Measurements from ENCODE around the gene DGLUCY.
"Not testable (repeated sequence)": the region's sequence is repeated elsewhere in the genome, so short reads cannot be mapped to it uniquely, and the experiment has no call there.

DGLUCY gene

DNA sequence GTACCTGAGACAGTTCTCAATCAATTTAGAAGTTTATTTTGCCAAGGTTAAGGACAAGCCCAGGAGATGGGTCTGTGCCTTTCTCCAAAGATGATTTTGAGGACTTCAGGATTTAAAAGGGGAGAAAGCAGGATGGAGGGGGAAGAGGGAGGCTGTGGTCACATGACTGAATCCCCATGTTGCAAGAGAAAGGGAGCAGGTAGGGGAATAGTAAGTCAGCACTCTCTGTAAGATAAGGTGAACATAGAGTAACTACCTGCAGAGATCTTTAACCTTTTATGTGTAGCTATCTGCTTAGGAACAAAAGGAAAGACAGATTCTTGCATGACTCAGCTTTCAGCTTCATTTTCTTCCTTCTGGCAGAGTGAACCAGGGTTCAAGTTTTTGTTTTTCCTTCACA is 25.9 kb downstream of the DGLUCY start:
- DNase-seq: no peak

DNA sequence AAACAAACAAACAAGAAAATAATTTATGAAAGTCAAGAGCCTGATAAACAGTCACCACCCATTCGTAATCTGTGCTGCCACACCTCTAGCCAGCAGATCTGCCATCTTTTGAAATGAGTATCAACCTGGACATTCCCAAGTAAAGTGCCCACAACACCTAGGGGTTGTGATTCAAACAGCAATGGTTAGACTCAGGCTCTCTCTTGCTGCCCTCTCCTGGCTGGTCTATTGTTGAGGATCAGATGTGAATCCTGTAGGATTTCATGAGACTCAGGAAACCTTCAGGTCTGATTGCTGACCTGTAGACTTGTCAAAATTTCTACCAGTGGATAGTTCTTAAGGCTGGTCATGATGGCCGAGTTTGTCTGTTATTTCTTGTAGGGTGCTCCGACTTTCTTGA is 26.8 kb downstream of the DGLUCY start:
- DNase-seq: no peak

DNA sequence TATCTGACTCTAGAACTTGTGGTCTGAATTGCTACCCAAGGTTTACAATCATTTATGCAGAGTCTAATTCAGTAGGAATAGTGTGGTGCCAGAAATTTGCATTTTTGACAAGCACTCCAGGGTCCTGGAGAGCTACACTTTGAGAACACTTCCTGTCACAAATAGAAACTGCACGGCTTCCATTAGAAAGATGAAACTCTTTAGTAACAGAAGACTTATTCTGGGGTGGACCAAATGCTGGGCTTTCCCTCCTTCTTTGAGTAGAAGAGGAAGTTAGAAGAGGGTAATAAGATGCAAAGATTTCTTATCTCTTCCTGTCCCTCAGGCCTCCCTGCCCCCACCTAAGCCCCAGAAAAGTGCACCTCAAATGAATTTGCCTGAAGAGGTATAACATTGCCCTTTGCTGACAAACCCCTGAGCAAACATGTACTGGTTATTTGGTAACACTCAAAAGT is 28.4 kb downstream of the DGLUCY start:
- DNase-seq: no peak

DNA sequence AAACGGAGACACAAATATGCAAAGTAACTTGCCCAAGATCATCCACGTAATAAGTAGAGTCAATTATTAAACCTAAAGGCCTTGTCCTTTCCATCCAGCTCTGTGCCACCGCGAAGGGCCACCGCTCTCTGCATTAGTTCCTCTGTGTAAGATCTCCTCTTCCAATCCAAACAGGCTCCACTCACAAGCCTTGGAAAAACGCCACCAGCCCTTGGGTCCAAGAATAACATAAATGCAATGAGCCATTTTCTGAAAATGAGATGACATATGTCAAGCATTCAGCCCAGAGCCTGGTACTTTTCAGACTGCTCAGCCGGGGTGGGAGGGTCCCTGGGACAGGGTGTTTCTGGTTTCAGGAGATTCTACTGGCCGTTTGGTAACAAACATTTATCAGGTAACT is 30.0 kb downstream of the DGLUCY start:
- no peak for DNase-seq

DNA sequence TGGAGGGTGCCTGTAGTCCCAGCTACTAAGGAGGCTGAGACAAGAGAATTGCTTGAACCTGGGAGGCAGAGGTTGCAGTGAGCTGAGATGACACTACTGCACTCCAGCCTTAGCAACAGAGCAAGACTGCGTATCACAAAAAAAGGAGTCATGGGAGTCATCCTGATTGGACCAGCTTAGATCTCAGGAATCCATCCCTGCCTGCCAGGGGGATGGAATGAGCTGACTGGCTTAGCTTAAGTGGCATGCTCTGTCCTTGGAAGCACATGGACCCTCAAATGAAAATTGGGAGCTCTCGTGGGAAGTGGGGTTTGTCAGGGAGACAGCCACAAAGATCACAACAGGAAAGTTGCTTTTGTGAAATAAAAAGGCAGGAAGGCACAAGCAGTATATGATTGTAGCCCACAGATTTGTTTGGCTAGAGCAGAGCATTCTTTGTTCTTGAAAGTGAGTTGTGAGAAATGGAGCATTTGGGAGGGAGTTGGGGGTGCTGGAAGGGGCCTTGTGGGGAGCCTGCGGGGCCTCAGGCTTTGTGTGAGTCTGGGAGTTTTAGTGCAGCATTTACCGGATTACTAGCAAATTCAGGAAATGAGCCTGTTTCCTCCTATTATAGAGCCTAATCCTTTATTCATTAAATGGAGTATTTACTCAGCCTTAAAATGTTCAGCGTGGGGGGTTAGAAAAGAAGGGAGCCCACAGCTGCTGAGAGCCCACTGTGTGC is 30.7 kb downstream of the DGLUCY start:
- no peak for DNase-seq

DNA sequence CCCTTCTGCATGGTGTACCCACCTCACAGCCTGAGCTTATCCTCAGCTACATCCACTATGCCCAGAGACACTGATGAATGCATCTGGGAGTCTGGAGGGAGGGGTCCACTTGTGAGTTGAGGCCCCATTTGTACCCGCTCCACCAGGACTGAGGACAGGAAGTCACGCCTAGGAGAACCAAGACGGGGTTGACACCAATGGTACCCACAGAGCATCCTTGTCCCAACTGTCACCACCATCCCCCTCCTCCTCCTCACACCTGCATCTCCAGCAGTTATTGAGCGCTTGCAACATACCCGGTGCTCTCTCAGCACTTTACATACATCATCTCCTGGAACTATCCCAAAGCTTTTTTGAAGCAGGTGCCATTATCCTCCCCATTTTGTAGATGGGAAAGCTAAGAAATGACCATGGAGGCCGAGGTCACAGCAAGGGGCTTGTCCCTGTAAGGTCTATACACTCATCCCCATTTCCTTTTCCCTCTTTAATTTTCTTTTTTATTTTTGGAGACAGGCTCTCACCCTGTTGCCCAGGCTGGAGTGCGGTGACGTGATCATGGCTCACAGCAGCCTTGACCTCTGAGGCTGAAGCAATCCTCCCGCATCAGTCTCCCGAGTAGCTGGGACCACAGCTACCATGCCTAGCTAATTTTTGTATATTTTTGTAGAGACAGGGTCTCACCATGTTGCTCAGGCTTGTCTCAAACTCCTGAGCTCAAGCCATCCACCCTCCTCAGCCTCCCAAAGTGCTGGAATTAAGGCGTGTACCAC is 31.7 kb downstream of the DGLUCY start:
- DNase-seq: no peak

DNA sequence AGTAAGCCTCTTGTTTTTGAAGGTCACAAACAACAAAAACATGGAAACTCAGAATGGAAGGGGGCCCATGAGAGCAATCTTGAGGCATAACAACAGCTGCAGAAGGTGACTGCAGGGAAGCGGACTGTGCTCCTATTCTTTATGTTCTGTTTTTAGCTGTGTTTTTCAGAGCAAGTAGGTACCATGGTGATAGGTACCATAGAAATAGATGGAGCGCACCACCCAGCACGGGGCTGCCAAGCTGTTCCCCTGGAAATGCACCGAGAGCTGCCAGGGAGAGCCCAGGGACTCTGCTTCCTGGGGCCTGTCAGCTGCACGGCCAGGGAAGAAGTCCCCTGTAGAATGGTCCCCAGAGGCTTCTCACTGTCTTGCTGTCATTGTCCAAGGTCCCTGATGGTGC is 32.8 kb downstream of the DGLUCY start:
- no peak for DNase-seq

DNA sequence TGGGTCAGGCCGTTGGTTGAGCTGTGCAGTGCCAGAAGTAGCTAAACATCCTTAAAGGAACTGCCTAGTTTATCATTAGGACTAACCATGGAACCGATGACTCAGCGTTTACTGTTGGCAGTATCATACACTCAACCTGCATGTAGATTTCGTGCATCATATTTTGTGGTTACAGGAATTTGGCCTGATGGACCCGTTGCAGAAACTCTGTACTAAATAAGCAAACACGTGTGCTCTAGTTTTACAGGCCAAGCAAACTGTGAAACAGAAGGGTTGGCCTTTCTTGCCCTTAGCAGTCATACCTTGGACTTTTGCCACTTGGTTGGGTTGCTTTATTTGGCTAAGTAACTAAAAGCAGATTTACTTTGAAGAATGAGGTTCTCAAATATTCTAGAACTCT is 35.6 kb downstream of the DGLUCY start:
- DNase-seq: no peak

DNA sequence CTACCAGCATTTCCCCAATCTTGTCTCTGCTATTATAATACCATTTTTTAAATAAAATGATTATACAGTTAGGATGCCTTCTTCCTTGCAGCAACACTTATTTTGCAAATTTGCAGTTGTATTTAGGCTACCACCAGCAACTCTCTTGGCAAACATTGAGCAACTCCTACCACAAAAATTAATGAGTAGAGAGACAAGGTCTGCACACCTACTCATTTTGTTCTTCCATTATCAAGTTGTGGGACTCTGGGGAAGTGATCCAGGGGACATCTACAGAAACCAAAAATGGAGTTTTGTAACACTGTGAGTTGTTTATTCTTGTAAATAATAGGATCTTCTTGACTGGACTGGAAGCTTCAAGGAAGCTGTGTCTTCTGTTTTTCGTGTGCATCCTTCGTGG is 38.6 kb downstream of the DGLUCY start:
- no peak for DNase-seq

DNA sequence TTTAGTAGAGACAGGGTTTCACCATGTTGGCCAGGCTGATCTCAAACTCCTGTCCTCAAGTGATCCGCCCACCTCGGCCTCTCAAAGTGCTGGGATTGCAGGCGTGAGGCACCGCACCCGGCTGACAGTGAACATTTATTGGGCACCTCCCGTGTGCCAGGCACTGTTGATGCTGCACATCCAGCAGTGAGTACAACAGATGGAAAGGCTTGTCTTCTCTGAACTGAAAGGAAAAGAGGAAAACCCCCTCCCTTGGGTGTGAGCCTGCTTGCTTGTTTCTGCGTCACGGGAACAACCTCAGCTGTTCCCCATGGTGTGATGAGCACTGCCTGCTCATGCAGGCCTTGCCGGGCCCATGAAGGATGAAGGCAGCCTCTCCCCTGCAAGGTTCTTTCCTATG is 39.5 kb downstream of the DGLUCY start:
- DNase-seq: no peak

DNA sequence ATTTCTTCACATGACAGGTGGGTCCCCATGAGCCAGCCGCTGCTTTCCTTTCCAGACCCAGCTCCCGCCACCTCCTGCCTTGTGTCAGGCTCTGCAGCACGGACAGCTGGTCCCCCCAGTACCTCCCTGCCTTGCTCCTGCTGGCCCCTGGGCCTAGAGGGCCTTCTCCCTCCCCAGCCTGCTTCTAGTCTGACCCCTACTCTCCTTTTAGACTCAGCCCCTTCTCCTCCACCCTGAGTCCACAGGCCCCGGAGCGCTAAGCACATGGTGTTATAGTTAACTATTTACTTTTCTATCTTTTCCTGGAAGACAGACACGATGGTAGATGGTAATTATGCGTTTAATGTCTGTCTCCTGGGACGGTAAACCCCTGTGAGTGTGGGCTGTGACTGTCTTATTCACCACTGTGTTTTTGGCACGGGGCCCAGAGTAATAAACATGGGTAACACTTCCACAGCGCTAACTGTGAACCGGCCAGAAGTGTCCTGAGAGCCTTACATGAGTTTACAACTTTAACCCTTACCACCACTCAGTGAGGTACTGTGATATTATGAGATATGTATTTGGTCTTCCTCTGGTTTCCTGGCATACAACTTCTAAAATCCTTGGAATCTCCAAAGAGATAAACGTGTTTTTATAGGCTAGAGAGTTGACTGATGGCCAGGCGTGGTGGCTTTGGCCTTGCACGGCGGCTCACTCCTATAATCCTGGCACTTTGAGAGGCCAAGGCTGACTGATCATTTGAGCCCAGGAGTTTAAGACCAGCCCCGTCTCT is 41.2 kb downstream of the DGLUCY start:
- DNase-seq: no peak

DNA sequence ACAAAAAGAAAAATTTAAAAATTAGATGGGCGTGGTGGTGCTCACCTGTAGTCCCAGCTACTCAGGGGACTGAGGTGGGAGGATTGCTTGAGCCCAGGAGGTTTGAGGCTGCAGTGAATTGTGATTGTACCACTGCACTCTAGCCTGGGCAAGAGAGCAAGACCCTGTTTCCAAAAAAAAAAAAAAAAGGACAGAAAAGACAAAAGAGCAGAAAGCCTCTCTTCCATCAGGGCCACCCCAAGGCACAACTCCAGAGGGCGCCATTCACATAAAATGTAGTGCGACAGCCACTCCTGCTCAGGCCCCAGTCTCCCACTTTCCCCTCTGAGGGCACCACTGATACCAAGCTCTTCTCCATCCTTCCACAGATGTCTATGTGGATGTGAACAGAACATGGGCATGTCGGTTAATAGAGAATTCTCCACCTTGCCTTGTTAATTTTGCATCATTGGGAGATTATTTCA is 41.8 kb downstream of the DGLUCY start:
- no peak for DNase-seq

DNA sequence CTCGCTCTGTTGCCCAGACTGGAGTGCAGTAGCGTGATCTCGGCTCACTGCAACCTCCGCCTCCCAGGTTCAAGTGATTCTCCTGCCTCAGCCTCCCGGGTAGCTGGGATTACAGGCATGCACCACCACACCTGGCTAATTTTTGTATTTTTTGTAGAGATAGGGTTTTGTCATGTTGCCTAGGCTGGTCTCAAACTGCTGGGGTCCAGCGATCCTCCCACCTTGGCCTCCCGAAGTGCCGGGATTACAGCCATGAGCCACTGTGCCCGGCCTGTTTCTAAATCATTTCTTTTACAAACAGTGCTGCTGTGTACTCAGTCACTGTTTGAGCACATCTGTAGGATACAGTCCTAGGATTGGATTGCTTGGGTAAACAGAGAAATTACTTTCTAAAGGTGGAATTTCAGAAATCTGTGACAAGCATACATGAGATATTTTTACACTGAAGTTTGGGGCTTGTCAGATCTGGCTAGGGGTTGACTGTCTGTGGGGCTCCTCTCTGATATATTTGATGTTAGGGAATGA is 42.3 kb downstream of the DGLUCY start:
- DNase-seq: not testable (repeated sequence)

DNA sequence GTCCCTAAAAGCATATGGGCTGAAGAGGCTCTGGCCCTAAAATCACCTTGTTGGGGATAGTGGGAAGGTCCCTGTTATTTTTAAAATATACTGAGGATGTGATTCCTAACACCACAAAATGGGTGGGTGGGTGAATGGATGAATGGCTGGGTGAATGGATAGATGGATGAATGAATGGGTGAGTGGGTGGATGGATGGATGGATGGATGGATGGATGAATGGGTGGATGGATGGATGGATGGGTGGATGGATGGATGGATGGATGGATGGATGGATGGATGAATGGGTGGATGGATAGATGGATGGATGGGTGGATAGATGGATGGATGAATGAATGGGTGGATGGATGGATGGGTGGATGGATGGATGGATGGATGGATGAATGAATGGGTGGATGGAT is 43.0 kb downstream of the DGLUCY start:
- not testable (repeated sequence) for DNase-seq

DNA sequence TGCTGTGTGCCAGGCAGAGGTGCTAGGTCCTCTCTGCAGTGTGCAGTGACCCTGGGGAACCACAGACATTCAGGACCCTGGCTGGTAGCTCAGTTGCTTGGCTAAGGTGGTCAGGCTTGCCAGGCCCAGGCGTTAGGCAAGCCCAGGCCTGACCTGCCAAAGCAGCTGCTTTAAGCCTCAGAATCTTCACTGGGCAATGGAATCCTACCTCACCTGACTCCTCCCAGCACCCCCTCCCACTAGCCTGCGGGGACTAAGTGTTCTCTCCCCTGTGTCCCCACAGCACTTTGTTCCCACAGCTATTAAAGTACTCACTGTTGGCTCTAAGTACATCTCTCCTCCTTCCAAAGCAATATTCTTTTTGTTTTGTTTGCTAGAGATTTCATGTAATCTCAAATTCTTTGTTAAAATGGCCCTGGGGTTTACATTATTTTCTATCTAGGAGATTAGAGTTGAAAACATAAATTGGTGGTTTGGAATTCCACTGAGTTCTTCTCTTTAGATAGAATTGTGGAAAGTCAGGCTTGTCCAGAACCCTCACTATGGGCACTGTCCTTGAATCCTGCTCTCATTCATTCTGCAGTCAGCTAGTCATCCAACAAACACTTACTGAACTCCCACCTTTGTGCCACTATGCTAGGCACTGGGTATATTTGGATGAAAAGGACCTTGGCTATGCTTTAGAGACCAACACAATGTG is 44.4 kb downstream of the DGLUCY start:
- DNase-seq: no peak

DNA sequence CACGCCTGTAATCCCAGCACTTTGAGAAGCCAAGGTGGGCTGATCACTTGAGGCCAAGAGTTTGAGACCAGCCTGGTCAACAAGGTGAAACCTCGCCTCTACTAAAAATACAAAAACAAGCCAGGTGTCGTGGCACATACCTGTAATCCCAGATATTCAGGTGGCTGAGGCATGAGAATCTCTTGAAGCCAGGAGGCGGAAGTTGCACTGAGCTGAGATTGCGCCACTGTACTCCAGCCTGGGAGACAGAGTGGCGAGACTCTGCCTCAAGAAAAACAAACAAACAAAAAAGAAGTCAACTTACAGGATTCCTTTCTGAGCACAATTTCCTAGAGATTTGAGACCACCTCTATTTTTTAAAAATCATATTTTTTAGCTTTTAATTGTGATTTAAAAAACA is 45.3 kb downstream of the DGLUCY start:
- DNase-seq: no peak

DNA sequence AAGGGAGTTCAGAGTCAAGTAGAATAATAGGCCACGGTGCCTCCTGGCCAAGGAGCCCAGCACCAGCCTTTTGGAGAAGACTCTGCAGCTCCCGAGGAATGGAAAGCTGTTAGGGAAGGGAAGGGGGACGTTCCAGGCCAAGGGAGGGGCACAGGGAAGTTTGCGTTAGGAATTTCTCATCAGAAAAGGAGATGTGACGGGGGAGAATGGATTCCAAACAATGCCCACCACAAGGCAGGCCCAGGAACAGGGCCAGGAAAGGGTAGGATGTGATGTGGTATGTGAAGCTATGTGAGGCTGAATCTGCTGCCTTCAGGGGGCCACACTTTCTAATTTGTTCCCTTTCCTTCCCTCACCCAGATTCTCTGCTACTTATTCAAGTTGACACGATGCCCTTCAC is 46.0 kb downstream of the DGLUCY start:
- no peak for DNase-seq

DNA sequence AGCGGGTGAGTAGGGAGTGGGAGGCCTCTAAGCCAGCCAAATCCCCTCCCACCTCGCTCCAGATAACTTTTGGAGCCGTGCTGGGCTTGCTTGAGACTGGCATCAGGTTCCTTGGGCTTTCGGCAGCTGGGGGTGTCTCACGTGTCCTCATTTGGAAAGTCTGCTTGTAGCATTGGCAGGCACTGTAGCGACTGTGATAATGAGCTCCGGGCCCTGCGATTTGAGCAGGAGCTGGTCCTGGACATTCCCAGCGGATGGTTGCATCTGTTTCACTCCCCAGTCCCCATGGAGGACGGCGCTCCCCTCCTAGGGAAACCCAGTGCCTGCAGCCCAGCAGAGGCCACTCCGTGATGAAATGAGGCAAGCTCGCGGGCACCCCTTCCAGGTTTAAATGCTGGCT is 49.4 kb downstream of the DGLUCY start:
- DNase-seq: no peak

DNA sequence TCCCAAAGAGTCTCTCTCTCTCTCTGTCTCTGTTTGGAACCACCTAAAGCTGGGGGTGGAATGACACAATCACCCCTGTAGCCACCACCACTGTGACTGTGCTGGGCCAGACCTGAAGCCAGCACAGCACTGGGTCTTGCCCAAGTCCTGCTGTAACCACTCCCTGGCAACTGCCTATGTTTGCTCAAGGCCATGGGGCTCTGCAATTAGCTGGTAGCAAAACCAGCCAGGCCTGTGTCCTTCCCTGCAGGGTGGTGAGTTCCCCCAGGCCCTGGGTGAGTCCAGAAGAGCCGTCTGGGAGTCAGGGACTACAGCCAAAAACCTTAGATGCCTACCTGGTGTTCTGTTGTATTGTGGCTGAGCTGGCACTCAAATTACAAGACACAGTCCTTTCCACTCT is 50.8 kb downstream of the DGLUCY start:
- DNase-seq: no peak

DNA sequence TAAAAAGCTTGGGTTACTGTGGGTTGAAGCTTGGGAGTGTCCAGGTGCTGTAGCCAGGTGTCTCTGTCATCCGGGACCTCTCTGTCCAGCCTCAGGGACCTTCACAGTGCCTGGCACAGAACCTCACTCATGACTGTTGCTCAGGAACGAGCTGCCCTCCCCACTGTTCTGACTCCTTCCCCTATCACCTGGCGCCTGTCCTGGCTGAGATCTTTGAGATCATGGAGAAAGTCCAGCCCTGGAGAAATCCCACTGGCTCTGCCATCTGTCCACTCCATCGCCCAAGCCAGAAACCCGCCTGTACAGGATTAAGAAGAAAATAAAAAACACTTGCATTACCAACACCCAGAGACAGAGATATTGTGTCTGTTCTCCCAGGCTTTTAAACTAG is 53.5 kb downstream of the DGLUCY start:
- no peak for DNase-seq

DNA sequence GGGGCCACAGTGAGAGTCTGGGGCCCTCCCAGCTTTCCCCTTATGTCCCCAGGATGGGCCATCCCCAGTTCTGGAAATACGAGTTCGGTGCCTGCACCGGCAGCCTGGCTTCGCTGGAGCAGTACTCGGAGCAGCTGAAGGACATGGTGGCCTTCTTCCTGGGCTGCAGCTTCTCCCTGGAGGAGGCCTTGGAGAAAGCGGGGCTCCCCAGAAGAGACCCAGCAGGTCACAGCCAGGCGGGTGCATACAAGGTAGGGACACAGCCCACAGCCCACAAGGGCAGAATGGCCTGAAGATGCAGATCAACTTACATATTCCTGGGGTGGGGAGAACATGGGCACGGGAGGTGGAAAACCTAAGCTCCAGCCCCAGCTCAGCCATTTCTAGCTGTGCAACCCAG is 56.1 kb downstream of the DGLUCY start:
- DNase-seq: no peak

DNA sequence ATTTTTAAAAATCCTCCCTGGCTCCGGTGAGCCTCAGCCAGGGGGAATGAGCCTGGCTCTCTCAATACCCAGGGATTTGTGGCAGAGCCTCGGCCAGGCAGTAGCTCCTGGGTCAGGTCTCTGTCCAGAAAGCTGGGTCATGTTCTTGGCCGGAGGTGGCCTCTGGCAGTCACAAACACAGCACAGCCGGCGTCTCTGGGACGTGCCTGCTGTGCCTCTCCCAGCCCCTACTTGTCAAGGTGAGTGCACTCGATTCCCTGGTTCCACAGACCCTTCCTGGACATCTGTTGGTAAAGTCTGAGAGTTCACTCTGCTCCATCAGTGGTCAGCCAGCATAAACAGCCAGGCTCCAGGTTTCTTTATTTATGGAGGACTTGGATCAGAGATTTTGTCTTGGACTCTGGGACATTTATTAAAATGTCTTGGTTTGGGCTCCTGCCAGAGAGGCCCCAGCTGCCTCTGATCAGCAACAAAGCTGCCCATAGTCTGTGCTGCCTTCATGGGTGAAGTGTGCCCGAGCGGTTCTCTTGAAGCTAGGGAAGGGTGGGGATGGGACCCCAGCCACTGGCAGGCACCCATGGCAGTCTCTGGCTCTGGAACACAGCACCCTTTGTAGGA is 56.7 kb downstream of the DGLUCY start:
- no peak for DNase-seq
